ENCODE results near the gene KRTAP6-3. TPM values are rescaled to one million over a fixed set of nuclear protein-coding genes. Genes with fewer than 3 reads are reported as not detected.

The KRTAP6-3 gene
- total RNA-seq, 1 donor from 2014 or later = not detected

DNA sequence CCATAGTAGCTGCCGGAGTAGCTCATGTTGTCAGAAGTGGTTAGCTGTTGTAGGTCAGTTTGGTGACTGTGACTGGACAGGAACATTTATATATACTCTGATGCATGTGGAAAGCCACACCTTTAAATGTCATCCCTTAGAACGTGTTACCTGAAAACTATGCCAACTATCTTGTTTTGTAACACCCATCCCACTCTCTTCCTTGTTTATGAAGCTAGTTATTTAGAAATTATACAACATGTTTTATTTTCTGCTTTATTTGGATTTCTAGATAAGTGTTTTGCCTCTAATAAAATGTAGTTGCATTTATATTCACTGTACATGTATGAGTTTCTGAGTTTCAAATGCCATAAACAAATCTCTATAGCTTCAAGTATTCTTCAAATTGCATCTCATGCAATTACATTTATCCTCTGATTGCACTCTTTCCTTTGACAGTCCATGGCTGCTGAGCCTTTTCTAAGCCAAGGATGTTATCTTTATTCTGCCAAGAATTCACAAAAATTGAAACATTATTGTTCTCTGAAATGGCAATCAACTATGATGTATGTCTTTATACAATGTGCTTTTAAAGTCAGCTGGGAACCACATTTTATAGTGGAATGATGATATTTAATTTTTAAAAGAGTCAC is 30.9 kb upstream of the KRTAP6-3 start, which contains the start of gene KRTAP19-7:
KRTAP19-7 (minus strand) TSS at position 51 of the 632 bp plus-strand sequence; CDS start at position 26, 25 bp downstream.
- H2AFZ ChIP-seq (replicated peaks) = no peak within 1 kb of the TSS
- H3F3A ChIP-seq (ENCODE audit: low read depth) = no peaks in the 10 kb centered on the region
- no peaks in the 10 kb centered on the region for H3K27me3 ChIP-seq
- no peak within 1 kb of the TSS for H3K4me2 ChIP-seq
- H3K9ac ChIP-seq = no peak within 1 kb of the TSS
- Mint-ChIP-seq H3K4me3 (no peak within 1 kb of the TSS), H3K9me3 (no peaks in the 10 kb centered on the region), H3K4me1 (no peaks in the 10 kb centered on the region), H3K27me3 (ENCODE audit: insufficient read depth, low read depth) (peaks cover 2% of the 10 kb centered on the region), H3K36me3 (no peaks in the 10 kb centered on the region), H3K27ac (no peak within 1 kb of the TSS)
- H3K4me3 ChIP-seq = no peak within 1 kb of the TSS
- H3K79me2 ChIP-seq (ENCODE audit: low read depth) = no peaks in the 10 kb centered on the region
- no peak for DNase-seq (ENCODE audit: low spot score)
- TF ChIP-seq, protein P1, sequence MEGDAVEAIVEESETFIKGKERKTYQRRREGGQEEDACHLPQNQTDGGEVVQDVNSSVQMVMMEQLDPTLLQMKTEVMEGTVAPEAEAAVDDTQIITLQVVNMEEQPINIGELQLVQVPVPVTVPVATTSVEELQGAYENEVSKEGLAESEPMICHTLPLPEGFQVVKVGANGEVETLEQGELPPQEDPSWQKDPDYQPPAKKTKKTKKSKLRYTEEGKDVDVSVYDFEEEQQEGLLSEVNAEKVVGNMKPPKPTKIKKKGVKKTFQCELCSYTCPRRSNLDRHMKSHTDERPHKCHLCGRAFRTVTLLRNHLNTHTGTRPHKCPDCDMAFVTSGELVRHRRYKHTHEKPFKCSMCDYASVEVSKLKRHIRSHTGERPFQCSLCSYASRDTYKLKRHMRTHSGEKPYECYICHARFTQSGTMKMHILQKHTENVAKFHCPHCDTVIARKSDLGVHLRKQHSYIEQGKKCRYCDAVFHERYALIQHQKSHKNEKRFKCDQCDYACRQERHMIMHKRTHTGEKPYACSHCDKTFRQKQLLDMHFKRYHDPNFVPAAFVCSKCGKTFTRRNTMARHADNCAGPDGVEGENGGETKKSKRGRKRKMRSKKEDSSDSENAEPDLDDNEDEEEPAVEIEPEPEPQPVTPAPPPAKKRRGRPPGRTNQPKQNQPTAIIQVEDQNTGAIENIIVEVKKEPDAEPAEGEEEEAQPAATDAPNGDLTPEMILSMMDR (IDR thresholded peaks at IDR 0.05) = no peak
- TF ChIP-seq EZH2 (IDR thresholded peaks at IDR 0.05) (no peak), EZH2phosphoT487 (IDR thresholded peaks at IDR 0.05) (no peak)
- H3K4me1 ChIP-seq = no peaks in the 10 kb centered on the region
- peaks cover 9% of the 10 kb centered on the region for H3K9me3 ChIP-seq (ENCODE audit: low read depth)
- no peak within 1 kb of the TSS for H3K27ac ChIP-seq
- H3K36me3 ChIP-seq = no peaks in the 10 kb centered on the region
- H4K20me1 ChIP-seq (ENCODE audit: low read depth) = no peaks in the 10 kb centered on the region

DNA sequence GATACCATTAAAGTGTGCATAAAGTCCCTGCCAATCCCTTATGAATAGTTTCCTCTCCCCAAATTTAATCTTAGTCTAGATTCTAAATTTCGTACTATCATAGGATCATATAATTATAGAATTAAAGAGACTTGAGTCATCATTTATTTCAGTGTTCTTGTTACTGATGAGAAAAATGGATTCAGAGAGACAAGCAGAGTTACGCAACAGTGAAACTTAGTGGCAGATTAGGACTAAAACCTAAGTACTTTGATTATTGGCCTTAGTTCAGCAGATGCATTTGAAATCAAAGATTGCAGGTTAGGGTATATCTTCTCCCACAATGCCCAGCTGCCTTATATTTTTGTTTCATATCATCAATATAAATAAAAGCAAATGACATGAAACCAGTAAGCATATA is 30.3 kb upstream of the KRTAP6-3 start:
- H3K4me2 ChIP-seq = no peak overlapping the region
- Mint-ChIP-seq H3K27me3 (ENCODE audit: insufficient read depth, low read depth) (peaks cover 2% of the 10 kb centered on the region), H3K36me3 (no peaks in the 10 kb centered on the region), H3K4me1 (no peaks in the 10 kb centered on the region), H3K4me3 (no peak overlapping the region), H3K9me3 (no peaks in the 10 kb centered on the region), H3K27ac (no peak overlapping the region)
- H3F3A ChIP-seq (ENCODE audit: low read depth) = no peaks in the 10 kb centered on the region
- H3K27me3 ChIP-seq = no peaks in the 10 kb centered on the region
- no peak overlapping the region for H2AFZ ChIP-seq (replicated peaks)
- H3K79me2 ChIP-seq (ENCODE audit: low read depth) = no peaks in the 10 kb centered on the region
- no peak overlapping the region for H3K4me3 ChIP-seq
- no peak for DNase-seq (ENCODE audit: low spot score)
- no peak overlapping the region for H3K9ac ChIP-seq
- peaks cover 7% of the 10 kb centered on the region for H3K9me3 ChIP-seq (ENCODE audit: low read depth)
- H4K20me1 ChIP-seq (ENCODE audit: low read depth) = no peaks in the 10 kb centered on the region
- no peaks in the 10 kb centered on the region for H3K36me3 ChIP-seq
- TF ChIP-seq, protein P1 (IDR thresholded peaks at IDR 0.05) = no peak
- TF ChIP-seq EZH2phosphoT487 (IDR thresholded peaks at IDR 0.05) = no peak
- TF ChIP-seq EZH2 (IDR thresholded peaks at IDR 0.05) = no peak
- no peak overlapping the region for H3K27ac ChIP-seq
- no peaks in the 10 kb centered on the region for H3K4me1 ChIP-seq

DNA sequence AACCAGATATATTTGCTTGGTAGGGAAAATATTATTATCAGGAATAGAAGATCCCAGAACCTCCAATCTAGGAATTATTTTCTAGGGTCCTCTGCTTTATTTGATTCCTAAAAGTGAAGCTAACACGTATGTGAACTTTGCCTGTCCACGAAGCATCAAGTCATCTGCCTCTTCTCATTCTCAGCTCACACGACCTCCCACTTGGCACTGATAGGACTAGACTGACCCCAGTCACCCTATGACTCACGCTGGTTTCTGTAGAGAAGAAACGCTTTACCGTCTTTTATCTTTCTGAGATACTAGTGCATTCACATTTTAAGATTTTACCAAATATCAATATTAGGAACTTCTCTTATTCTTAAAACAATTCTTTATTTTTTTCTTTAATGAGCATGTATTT is 29.2 kb upstream of the KRTAP6-3 start:
- H3K27me3 ChIP-seq = no peaks in the 10 kb centered on the region
- H3K4me1 ChIP-seq = no peaks in the 10 kb centered on the region
- H2AFZ ChIP-seq (replicated peaks) = no peak overlapping the region
- Mint-ChIP-seq H3K9me3 (no peaks in the 10 kb centered on the region), H3K27me3 (ENCODE audit: insufficient read depth, low read depth) (peaks cover 2% of the 10 kb centered on the region), H3K36me3 (no peaks in the 10 kb centered on the region), H3K27ac (no peak overlapping the region), H3K4me1 (no peaks in the 10 kb centered on the region), H3K4me3 (no peak overlapping the region)
- no peaks in the 10 kb centered on the region for H3K79me2 ChIP-seq (ENCODE audit: low read depth)
- H3K36me3 ChIP-seq = no peaks in the 10 kb centered on the region
- no peak overlapping the region for H3K4me2 ChIP-seq
- no peak overlapping the region for H3K4me3 ChIP-seq
- DNase-seq (ENCODE audit: low spot score) = no peak
- H3K9me3 ChIP-seq (ENCODE audit: low read depth) = peaks cover 7% of the 10 kb centered on the region
- TF ChIP-seq EZH2 (IDR thresholded peaks at IDR 0.05) (no peak), EZH2phosphoT487 (IDR thresholded peaks at IDR 0.05) (no peak)
- TF ChIP-seq, protein P1 (IDR thresholded peaks at IDR 0.05) = no peak
- no peak overlapping the region for H3K9ac ChIP-seq
- H4K20me1 ChIP-seq (ENCODE audit: low read depth) = no peaks in the 10 kb centered on the region
- no peaks in the 10 kb centered on the region for H3F3A ChIP-seq (ENCODE audit: low read depth)
- H3K27ac ChIP-seq = no peak overlapping the region

All from neural progenitor cell (in vitro differentiated cells).